B cell (primary cell): Measurements from ENCODE around the gene DRC7.

Source experiments
- CTCF ChIP-seq: fragments of 200-600 bp; IDR thresholded peaks from one replicate; pipeline ENCODE4 v1.8.0; 2022; ENCODE audit warnings: antibody characterized with exemption, mild to moderate bottlenecking
- EZH2 ChIP-seq: IDR thresholded peaks from 2 replicates; pipeline ENCODE4 v1.6.1; 2012; ENCODE audit warnings: borderline replicate concordance, low read depth, mild to moderate bottlenecking, moderate library complexity, low read length; ENCODE audit not compliant: insufficient read depth, poor library complexity, severe bottlenecking

- no peak for TF ChIP-seq EZH2
- TF ChIP-seq CTCF, result no peak
These were observed 68.8 kb downstream of the DRC7 start for GRCh38 chr16:57763285-57764005.
